NCI-H446 treated with DMSO at 0.1 percent for 48 hours (cell line): ENCODE data around the gene CCDC88B.
A peak's percentile ranks its signal among the peaks of the same experiment; 100 is the strongest.

Experiments used
- DNase-seq: peaks from one replicate; lab custom pipeline; 2025; lab: John Stamatoyannopoulos, UW

CCDC88B gene

DNA sequence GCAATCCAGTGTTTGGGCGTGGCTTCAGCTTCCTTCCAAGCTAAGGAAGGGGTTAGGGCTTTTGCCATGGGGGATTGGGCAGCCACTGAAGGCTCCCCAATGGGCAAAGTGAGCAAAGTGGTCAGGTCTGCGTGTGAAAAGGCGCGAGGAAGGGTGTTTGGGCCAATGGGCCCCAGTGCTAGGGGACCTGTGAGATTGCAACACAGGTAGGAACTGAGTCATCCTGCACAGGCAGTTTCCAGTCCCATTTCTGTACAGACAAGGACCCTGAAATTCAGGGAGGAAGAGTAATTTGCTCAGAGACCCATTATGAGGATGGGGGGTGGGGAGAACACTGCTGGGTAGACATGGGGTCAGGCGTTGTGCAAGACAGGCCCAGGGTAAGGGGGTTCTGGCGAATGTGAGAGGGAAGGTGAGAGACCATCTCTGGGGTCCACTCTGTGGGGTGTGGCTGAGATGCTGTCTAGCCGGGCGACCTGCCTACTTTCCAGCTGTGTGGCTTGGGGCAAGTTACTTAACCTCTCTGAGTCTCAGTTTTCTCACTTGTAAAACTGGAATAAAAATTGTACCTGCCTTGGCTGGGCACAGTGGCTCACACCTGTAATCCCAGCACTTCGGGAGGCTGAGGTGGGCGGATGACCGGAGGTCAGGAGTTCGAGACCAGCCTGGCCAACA, 7.3 kb downstream of the CCDC88B start:
- DNase-seq, result no peak

DNA sequence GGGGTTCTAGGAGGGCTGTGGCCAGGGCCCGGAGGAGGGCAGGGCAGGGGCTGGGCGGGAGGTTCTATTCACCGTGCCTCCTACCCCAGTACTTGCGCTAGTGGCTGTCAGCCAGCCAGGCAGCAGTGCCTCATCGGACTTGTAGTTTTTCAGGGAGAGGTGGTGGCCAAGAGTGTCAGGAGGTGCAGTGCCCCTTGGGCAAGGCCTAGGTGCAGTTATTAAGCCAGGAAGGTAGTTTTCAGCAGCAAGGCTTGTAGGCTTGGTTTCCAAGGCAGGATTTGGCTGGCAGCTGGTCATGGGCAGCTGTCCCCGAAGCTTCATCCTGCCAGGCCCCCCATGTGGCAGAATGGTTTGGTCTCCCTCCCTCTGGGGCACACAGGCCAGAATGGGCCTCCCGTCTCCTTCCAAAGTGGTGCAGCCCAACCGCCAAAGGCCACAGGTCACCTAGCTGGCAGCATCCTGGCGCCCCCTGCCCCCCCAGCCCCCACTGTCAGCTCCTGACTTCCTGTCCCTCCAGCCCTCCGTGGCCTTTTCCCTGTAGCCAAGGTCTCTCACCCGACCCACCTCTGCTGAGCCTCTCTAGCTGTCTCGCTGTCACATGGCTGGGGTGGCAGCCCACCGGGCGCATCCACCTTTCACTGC, 8.5 kb downstream of the CCDC88B start:
- DNase-seq, result peak; percentile 40

DNA sequence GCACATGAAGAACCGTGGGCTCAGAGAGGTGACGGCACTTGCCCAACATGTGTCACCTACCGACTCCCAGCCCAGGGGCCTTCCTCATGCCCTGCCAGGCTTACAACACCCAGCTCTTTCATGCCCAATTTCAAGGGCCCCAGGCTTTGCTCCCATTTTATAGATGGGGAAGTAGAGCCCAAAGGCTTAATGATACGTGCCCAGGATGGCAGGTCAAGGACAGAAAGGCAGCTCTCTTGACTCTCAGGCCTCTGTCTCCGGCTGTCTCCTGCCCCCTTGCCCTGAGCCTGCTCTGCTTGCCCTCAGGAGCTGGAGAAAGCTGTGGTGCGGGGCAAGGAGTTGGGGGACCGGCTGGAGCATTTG, 9.0 kb downstream of the CCDC88B start:
- DNase-seq, result no peak

DNA sequence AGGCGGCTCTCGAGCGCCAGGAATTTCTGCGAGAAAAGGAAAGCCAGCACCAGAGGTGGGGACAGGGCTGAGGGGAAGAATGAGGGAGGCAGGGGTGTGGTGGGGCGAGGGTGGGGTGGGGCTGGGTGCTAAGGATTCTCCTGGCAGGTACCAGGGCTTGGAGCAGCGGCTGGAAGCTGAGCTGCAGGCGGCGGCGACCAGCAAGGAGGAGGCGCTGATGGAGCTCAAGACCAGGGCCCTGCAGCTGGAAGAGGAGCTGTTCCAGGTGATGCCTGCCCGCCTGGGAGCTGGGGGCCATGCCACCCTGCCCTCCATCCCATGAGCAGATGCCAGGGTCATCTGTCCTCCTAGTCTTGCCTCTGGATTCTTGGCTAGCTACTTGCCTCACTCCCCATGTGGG, 9.4 kb downstream of the CCDC88B start:
- no peak for DNase-seq

DNA sequence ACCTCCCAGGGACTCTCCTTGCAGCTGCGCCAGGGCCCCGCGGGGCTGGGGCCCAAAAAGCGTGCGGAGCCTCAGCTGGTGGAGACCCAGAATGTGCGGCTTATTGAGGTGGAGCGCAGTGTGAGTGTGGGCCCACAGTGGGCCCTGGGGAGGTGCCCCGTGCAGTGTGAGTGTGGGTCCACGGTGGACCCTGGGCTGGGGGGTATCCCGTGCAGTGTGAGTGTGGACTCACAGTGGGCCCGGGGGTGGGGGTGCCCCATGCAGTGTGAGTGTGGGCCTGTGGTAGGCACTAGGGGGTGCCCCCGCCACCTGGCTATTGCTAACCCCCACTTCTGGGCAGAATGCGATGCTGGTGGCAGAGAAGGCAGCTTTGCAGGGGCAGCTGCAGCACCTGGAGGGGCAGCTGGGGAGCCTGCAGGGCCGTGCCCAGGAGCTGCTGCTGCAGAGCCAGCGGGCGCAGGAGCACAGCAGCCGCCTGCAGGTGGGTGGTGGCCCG, 11.2 kb downstream of the CCDC88B start:
- DNase-seq, result no peak

DNA sequence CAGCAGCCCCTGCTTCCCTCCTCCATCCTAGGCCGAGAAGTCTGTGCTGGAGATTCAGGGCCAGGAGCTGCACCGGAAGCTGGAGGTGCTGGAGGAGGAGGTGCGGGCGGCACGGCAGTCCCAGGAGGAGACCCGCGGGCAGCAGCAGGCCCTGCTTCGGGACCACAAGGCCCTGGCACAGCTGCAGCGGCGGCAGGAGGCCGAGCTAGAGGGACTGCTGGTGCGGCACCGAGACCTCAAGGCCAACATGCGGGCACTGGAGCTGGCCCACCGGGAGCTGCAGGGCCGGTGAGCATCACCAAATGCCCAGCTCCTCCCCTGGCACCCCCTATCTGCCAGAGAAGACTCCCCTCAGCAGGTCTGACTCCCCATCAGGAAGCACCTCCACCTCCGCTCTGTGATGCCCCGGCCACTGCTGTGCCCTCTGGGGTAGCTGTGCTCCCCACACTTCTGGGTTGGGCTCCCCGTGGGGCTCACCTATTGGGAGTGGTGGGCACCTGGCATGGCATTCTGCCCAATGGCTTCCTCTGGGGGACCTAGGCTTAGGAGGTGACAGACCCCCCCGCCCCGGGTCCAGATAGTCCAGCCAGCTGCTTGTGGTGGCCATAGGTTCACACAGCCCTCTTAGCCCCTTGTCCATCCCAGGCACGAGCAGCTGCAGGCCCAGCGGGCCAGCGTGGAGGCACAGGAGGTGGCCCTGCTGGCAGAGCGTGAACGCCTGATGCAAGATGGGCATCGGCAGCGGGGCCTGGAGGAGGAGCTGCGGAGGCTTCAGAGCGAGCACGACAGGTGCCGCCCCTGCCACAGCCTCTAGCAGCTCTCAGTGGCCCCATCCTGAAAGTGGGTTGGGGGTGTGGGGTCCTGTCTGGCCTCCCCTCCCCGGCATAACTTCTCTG, 12.3 kb downstream of the CCDC88B start:
- no peak for DNase-seq

DNA sequence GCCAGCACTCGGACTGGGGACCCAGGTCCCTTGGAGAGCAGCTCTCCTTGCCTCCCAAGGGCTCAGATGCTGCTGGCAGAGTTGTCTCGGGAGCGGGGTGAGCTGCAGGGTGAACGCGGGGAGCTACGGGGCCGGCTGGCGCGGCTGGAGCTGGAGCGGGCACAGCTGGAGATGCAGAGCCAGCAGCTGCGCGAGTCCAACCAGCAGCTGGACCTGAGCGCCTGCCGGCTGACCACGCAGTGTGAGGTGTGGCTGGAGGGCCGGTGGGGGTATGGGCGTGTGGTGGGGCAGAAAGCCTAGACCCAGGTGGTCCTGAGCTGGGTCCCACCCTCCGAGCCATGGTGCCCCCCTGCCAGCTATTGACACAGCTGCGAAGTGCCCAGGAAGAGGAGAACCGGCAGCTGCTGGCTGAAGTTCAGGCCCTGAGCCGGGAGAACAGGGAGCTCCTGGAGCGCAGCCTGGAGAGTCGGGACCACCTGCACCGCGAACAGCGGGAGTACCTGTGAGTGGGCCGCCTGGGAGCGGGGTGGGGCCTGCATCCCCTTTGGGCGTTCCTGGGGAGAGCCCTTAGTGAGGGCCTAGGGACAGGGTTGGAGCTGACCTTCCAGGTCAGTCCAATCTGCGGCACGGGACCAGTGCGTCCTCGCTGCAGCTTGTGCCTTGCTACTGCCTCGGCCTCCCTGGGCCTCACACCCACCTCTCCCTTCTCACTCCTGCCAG, 13.2 kb downstream of the CCDC88B start:
- no peak for DNase-seq

DNA sequence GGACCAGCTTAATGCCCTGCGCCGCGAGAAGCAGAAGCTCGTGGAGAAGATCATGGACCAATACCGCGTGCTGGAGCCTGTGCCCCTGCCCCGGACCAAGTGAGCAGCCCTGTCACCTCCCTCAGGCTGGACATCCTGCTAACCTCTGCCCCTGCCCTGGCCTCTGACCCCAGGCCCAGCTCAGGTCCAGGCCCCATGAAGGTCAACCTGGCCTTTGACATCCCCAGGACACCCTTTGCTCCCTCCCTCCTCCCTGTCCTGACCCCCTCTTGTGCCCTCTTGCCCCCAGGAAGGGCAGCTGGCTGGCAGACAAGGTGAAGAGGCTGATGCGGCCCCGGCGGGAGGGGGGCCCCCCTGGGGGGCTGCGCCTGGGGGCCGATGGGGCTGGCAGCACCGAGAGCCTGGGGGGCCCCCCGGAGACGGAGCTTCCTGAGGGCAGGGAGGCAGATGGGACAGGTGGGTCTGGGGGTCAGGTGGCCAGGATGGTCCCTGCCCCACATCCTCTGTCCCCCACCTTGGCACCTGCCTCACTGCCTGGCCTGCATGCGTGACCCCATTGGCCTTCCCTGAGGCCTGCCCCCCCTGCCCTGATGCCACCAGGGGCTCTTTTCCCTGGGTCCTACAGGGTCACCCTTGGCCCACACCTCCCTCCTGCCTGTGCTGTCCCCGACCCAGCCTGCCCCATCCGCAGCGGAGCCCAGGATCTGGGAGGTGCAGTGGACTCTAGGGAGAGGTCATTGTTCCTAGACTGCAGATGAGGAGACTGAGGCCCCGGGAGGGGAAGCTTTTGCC, 13.9 kb downstream of the CCDC88B start:
- DNase-seq, result no peak

DNA sequence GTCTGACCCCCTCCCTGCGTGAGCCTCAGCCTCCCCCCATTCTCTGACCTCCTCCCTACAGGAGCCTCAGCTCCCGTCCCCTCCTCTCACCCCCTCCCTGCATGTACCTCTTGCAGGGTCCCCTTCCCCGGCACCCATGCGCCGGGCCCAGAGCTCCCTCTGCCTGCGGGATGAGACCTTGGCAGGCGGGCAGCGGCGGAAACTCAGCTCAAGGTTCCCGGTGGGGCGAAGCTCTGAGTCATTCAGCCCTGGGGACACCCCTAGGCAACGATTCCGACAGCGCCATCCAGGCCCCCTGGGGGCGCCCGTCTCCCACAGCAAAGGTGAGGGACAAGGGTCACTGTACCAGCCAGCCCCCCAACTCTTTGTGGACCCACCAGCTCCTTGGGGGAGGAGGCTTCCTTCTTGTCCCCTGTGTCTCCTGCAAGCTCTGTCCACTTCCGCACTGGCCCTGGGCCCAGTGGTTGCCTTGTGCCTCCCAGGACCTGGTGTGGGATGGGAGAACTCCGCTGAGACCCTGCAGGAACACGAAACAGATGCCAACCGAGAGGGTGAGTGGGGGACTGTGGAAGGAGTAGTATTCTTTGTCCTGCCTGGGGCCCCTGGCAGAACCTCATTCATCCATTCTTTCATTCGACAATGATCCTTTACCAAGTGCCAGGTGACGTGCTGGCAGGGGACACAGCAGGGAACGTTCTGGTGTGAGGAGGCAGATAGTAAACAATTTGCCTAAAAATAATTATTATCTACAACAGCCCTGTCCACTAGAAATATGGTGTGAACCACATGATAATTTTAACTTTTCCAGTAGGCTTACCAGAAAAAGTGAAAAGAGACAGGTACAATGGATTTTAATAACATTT, 15.3 kb downstream of the CCDC88B start:
- peak; percentile 57 for DNase-seq

DNA sequence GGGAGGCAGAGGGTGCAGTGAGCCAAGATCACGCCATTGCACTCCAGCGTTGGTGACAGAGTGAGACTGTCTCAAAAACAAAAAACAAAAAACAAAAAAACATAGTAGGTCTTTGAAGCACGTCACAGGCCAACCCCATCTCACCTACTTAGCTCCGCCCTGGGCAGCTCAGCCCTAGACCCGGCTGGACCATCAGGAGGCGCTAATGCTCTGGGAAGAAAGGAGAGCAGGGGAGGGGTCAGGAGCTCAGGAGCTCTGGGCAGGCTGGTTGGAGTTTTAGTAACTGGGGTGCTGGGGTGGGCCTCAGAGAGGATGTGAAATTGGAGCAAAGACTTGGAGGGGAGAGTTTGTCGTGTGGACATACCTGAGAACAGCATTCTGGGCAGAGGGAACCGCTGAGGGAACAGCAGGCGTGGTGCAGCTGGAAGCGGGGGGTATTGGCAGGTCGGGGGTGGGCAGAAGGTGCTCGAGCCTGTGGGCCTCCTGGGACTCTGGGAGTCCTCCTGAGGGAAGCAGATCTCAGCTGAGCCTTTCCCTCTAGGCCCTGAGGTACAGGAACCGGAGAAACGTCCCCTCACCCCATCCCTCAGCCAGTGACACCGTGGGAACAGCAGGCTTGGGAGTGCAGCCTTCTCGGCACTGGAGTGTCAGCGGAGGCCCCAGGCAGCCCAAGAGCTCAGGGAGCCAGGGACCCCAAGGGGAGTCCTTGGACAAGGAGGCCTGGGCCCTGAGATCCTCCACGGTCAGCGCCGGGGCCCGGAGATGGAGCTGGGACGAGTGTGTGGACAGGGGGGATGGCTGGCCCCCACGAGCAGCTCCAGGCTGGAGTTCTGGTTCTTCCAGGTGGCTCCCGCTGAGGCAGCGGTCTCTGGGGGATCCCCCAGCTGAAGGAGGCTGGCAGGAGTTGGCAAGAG, 16.8 kb downstream of the CCDC88B start:
- no peak for DNase-seq

DNA sequence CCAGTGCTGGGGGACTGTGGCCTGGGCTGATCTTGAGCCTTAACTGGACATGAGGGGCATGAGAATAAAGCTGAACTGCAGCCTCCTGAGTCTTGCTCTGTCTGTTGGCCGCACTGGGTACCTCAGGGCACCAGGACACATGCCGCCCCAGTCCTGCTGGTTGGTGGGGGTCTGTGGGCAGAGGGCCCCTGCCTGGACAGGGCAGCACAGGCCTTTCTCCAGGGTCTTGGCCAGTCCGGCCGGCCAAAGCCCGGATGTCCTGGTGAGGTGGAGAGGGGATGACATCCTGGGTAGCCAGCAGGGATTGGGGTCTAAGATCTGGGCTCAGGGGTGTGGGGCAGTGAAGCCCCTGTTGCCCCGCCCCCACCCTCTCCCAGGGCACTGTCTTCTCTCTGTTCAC, 17.4 kb downstream of the CCDC88B start:
- no peak for DNase-seq

DNA sequence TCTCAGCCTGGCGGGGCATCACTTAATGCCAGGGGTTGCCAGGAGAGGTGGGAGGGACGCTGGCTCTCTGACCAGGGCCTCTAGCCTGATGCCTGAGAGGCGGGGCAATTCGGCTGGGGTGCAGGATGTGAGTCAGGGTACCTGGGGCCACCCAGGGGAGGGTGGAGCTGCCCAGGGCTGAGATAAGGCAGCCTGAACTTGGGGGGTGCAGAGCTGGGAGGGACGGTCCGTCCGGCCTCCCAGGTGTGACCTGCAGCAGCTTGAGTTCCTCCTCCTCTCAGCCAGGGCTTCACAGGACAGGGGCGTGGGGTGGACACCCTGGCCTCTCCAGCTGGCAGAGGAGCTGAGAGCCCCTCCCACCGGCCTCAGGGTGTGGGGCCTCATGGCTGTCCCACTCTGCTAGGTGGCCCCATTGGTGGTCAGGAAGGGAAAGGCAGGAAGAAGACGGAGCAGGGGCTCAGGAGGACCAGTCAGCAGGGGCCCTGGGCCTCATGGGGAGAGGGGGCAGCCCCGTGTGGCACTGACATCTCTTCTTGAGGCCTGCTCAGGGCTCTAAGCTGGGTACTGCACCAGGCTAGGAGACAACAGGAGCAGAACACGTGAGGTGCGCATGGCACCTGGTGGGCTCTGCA, 18.0 kb downstream of the CCDC88B start:
- DNase-seq, result no peak

DNA sequence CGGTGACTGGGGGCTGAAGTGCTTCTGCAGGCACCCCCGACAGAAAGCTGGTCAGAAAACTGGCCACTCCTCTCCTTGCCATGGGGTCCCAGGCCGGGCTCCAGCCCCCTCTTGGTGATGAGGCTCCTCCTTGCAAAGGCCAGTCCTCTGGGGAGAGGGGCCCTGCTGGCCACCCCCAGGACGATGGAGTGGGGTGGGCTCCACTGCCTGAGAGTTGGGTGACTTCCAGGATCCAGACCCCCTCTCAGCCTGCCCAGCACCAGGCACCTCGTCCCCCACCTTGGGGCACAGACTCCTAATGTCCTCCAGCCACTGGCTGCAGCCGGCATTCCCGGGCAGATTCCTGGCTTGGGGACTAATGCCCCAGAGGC, 18.5 kb downstream of the CCDC88B start:
- DNase-seq, result no peak

DNA sequence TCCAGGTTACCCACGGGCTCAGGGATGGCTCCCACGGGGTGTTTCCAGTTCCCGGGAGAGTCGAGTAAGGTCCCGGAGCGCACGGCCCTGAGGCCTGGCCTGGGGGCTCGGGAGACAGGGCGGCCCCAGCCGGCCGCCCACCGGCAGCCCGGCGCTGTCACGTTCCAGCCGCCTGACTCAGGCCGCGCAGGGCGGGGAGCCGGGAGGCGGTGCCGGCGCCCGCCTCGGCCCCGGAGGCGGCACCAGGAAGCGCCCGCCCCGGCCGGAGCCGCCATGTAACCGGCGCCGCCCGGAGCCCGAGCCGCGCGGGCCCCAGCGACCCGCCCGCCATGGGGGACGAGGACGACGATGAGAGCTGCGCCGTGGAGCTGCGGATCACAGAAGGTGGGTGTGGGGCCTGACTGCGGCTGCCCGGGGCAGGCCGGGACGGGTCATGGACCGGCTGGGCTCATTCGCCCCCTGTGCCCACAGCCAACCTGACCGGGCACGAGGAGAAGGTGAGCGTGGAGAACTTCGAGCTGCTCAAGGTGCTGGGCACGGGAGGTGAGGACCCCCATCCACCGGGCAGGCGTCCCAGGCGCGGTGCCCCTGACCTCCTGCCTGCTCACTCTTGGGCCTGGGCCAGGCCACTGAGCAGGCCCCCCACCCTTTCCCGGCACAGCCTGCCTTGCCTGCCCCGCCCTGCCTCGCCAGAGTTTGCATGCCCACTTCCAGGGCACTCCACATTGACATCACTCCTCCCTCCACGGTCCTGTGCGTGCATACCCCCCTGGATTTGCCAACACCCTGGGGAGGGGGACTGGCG, 19.1 kb downstream of the CCDC88B start, which contains the start of gene RPS6KA4:
Gene RPS6KA4 (plus strand): TSS at position 256 of the 805 bp plus-strand sequence. CDS start 74 bp downstream, at position 330.
- DNase-seq, result no peak

DNA sequence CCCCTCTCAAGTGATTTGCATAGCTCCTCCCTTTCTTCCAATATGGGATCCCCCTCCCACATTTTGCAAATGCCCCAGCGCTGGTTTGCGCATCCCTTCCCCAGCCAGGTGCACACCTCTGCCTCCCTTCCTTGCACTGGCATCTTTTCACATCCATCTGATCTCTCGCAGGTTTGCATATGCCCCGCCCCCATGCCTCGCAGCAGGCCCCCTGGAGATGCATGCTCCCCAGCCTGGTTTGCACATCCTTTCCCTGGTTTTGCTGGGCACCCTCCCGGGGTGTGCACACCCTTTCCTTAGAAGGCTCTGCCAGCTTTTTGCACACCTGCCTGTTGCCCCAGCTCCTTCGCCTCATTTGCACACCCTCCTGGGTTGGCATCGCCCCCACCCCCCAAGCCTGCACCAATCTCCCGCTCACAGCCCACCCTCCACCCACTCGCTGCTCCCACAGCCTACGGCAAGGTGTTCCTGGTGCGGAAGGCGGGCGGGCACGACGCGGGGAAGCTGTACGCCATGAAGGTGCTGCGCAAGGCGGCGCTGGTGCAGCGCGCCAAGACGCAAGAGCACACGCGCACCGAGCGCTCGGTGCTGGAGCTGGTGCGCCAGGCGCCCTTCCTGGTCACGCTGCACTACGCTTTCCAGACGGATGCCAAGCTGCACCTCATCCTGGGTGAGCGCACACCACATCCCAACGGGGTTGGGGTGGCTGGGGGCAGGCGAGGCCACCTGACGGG, 19.9 kb downstream of the CCDC88B start:
- DNase-seq, result no peak

DNA sequence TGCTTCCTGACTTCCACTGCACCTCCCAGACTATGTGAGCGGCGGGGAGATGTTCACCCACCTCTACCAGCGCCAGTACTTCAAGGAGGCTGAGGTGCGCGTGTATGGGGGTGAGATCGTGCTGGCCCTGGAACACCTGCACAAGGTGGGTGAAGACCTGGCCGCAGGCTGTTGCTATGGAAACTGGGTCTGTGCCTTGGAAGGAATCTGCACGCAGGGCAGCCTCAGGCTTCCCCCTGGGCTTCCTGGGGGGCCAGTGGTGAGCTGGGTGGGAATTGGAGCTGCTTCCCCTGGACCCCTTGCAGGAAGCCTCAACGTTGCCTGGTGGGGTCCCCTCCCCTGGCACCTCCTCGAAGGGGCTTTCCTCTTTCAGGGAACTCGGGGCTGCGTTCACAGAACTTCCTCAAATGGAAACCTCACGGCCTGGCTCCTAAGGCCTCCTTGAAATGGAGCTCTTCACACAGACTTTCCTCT, 20.5 kb downstream of the CCDC88B start:
- no peak for DNase-seq

DNA sequence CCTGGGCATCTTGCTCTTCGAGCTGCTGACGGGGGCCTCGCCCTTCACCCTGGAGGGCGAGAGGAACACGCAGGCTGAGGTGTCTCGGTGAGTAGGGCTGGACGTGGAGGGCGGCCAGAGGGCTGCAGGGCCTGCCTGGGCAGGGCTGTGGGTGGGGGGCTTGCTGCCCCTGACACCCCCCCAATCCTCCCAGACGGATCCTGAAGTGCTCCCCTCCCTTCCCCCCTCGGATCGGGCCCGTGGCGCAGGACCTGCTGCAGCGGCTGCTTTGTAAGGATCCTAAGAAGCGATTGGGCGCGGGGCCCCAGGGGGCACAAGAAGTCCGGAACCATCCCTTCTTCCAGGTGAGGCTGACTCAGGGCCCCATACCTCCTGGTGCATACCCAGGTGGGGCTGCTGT, 21.7 kb downstream of the CCDC88B start:
- no peak for DNase-seq
